HG03280 (cell line): ENCODE measurements around the gene IL13.

Source experiments
- ATAC-seq: cut with Tn5 transposase; IDR thresholded peaks from one replicate; pipeline ENCODE4 v1.9.1; 2021; ENCODE audit warnings: mild to moderate bottlenecking, moderate library complexity; ENCODE audit not compliant: unreplicated experiment

IL13 gene

DNA sequence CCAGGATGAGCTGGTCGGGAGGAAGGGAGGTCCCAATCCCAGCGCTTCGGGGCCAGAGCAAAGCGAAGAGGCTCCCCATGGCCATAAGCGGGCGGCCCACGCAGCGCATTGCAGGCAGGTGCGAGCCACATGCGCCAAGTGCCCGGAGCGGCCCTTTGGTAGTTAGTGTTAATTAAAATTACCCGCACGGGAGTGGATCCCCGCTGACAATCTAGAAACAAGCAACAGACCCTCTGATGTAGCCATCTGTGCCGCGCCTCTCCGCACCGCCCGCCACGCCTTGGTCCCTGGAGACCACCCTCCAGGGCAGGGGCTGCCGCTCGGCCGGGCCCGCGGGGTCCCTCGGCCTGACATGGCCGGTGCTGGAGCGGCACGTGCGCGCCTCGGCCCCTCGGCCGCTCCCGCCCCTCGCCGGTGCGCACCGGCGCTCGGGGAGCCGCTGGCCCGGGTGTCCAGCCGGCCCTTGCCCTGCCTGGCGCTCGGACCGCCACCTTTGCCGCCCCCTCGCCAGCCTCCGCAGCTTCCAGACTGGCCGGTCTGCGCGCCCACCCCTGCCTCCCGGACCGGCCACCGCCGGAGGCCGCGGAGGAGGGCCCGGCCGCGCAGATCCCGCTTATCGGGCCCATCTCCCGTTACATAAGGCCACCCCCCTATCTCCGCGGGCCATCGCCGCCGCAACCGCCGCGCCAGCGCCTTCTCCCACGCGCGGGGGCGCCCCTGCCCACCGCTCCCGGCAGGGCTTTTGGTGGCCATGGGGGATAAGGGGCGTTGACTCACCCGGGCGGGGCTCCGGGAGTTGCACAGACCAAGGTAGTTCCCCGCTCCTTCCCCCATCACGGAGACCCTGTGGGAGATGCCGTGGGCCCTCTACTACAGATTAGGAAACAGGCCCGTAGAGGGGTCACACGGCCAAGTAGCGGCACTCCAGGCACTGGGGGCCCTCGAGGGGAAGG lies 1.9 kb upstream of the IL13 start:
- ATAC-seq: no peak

DNA sequence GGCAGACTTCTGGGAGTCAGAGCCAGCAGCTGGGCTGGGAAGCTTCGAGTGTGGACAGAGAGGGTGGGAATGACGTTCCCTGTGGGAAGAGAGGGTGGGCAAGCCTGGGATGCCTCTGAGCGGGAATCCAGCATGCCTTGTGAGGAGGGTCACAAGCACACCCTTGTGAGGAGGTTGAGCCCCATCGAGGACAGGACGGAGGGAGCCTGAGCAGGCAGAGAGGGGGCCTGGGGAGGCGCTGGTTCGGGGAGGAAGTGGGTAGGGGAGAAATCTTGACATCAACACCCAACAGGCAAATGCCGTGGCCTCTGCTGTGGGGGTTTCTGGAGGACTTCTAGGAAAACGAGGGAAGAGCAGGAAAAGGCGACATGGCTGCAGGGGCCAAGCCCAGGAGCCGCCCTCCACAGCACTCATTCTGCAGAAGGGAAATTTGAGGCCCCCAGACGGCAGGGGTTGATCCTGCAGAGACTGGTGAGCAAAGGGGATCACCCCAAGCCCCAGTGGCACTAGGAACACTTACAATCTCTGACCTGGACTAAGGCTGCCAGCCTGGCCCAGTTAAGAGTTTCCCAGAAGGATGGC lies 1.1 kb upstream of the IL13 start:
- no peak for ATAC-seq

DNA sequence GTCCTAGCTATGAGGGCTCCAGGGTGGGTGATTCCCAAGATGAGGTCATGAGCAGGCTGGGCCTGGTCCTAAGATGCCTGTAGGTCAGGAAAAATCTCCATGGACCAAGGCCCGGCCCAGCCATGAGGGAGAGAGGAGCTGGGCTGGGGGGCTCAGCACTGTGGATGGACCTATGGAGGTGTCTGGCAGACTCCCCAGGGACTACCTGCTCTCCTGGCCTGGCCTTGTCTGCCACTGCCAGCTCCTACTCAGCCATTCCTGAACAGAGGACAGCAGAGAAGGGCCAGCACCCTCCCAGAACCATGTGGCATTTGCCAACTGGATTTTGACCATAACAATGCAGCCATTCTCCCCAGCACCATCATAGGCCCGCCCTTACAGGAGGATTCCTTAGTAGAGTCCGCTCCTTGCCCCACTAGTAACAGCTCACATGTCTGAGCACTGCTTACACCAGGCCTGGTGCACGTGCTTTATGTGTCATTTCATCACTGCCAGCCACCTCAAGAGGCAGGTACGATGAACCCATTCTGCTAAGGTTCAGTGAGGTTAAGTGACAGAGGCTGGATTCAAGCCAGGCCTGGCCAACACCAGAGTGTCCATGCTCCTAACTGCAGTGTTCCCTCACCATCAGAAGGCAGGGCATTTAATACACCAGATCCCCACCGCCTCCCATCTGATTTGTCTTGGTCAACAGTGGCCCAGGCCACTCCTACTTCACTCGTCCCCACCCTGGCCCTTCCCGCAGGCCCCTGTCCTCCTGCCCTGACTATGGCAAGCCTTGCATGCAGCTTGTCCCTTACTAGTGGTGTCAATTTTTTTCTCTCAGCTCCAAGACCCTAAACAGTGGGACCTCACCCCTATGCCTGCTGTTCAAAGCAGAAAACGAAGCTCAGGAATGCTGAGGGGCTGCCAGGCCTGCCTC lies 669 bp downstream of the IL13 start:
- ATAC-seq: no peak

DNA sequence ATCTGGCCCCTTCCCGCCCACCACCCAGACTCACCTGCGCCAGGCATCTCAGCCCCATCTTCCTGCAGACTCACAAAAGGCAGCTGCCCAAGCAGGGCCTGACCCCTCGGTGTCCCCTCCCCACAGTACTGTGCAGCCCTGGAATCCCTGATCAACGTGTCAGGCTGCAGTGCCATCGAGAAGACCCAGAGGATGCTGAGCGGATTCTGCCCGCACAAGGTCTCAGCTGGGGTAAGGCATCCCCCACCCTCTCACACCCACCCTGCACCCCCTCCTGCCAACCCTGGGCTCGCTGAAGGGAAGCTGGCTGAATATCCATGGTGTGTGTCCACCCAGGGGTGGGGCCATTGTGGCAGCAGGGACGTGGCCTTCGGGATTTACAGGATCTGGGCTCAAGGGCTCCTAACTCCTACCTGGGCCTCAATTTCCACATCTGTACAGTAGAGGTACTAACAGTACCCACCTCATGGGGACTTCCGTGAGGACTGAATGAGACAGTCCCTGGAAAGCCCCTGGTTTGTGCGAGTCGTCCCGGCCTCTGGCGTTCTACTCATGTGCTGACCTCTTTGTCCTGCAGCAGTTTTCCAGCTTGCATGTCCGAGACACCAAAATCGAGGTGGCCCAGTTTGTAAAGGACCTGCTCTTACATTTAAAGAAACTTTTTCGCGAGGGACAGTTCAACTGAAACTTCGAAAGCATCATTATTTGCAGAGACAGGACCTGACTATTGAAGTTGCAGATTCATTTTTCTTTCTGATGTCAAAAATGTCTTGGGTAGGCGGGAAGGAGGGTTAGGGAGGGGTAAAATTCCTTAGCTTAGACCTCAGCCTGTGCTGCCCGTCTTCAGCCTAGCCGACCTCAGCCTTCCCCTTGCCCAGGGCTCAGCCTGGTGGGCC lies 1.9 kb downstream of the IL13 start:
- ATAC-seq: no peak

DNA sequence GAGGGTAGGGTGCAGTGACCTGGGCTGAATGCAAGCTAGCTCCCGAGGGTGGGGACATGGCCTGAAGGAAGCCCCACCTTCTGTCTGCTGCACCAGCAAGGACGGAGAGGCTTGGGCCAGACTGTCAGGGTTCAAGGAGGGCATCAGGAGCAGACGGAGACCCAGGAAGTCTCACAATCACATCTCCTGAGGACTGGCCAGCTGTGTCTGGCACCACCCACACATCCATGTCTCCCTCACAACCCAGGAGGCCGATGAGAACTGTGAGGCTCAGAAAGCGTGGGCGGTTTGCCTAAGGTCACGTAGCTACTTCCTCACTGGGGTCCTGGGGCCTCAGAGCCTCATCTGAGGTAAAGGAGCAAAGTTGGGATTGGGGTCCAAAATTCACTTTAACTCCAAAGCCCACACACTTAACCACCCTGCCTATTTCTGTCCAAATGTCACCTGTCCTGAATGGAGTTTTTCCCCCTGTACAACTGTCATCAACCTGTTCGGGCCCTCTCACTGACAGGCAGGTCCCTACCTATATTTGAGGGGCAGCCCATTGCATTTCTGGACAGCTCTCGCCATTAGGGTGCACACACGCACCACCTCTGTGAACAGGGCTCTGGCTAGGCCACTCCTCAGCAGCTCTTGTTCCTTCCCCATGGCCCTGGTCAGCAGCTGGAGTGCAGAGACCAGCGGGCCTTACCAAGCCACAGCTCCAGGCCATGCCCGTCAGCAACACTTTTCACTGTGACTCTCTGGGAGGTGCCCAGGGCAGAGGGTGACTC lies 3.4 kb downstream of the IL13 start:
- no peak for ATAC-seq

DNA sequence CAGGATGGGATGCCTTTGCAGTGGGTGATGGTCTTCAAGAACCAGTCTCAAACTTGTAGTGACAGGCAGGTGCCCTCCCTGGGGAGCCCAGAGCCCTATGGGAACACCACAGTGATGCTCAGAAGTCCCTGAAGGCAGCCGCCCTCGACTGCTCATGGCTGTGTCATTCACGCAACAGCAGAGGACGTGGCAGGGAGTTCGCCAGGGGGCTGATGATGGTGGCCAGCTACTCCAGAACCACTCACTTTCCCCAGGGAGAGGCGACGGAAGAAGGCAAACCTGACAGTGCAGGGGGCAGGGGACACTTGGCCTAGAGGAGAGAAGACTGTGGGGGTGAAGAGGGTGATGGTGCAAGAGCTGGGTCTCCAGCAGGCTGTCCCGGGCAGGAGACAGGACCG lies 4.0 kb downstream of the IL13 start:
- ATAC-seq: no peak

DNA sequence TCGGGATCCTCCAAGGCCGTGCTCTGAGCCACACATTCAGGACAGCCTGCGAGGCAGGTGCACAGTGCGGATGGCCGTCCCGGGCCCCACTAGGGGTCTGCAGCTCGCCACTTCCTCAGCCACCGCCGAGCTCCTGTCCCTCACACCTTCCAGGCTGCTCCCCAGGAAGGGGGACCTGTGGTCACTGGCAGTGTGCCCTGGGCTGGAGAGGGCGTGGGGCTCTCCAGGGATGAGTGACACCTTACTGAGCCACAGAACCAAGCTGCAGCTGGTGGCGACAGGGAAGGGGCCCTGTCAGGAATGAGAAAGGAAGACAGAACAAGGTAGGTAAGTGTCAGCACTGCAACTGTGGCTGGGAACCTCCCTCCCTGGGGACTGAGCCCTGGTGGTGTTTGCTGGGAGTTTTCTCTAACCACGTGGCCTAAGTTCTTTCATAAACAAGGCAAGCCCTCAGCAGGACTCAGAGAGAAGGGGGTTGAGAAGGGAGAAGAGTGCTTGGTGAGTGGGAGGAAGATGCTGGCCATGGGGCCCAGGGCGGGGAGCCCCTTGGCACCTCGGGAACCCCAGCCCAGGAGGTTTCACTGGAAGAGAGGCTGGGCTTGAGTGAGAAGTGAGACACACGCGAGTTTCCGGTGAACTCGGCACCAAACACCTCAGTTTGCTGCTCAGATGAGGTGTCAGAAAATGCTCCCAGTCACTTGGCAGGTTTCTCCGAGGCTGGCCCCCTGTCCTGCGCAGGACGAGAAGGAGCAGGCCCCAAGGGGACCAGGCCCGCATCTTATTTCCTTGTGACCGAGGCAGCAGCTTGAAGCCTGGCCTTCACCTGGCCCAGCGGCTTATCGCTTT lies 5.2 kb downstream of the IL13 start:
- ATAC-seq: peak; percentile 46

DNA sequence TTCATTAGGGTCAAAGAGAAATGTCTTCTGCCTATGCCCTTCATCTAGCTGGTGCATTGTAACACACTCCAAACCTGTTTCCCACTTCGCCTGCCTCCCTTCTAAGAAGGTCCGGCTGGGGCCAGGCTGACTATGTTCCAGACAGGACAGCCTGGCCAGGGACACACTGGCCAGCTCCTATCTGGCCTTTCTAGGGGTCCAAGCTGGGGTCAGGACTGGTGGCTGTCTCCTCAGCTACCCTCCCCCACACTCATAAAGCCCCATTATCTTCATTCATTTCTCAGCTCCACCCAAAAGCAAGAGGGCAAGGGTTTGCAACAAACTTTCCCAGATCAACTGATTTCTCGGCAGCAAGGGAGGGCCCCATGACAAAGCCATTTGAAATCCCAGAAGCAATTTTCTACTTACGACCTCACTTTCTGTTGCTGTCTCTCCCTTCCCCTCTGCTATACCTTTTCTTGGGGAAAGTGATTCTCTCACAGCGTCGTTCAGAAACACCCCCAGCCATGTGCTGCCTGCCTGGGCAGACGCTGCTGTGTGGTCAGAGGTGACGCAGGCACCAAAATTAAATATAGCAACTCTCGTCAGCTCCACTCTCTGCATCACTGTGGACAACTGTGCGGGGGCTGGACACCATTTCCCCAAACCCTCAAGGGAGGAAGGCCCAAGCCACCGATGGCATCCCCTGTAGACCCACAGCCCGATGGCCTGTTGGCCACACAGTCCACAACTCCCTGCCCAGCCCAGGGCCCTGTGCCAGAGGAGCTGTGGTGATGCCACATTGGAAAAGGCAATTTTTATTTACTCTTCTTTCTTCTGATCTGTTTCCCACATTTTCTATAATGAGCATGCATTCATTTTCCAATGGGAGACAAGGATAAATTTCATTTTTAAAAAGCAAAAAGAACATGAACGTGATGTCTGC lies 6.1 kb downstream of the IL13 start:
- ATAC-seq: peak; percentile 59

DNA sequence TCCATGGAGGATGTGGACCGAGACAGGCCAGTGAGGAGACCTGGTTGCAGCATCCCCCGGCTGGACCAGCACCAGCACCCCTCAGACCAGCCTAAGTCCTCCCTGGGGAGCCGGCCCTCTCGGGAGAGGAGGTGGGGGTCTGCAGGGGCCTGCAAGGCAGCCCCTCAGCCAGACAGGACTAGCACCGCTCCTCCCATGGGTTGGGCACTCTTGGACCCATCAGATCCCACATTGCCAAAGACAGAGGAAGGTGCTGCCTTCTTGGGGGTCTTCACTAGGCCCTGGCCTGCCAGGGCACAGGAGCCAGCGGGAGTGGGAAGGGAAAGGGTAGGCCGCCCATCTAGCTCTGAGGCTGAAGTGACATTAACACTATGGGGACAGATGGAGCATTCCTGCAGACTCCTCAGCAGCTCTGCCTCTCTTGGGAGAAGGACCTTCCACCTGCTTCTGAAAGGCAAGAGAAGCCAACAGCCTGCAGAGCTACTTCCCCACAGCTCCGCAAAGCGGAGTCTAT lies 6.8 kb downstream of the IL13 start:
- no peak for ATAC-seq

DNA sequence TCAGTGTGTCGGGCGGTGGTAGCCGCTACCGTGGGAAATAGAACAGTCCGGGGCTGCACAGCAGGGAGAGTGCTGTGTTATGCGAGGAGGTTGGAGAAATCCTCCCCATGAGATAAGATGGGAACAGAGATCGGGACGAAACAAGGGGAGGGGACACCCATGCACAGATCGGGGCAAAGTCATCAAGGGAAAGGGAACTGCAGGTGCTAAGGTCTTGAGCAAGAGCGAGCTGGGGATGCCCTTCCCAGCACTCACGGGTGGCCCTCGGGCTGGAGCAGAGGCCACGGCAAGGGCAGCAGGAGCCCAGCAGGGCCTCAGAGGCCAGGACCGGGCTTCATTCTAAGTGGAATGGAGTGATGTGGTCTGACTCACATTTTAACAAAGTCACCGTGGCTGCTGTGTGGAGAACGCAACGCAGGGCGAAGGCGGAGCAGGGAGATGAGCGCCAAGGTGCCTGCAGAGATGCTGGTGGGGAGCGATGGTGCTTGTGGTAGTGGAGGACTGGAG lies 7.7 kb downstream of the IL13 start:
- ATAC-seq: no peak

DNA sequence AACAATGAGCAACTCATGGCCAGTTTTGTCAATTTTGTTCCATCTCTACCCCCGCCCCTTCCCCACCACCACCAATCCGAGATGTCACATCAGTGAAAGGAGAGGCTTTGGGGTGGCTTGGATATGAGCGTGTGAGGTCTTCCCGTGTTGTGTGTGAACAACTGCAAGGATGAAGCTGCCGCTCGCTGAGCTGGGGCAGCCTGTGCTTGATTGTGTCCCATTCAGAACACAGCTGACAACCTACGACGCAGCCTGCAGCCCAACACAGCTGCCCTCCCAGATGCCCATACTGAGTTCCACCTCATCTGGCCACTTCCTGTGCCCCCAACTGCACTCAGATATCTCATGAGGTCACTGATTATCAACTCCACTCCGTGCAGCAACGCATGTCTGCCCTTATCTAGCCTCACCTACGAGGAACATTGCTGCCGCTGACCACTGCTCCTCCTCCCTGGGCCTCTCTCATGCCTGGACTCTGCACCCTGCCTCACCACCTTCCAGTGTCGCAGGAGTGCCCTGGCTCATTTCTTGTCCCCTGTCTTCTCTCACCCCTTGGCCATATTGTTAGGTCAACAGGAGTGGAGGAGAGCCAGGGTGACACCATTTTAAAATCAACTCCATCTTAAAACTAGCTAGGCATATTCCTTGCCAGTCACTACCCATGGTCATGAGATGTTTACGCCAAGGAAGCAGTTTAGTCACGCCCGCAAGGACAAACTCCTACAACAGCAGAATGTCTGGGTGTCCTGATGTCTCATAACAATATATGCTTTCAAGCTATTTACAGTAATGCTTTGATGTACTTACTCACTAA lies 8.5 kb downstream of the IL13 start:
- no peak for ATAC-seq

DNA sequence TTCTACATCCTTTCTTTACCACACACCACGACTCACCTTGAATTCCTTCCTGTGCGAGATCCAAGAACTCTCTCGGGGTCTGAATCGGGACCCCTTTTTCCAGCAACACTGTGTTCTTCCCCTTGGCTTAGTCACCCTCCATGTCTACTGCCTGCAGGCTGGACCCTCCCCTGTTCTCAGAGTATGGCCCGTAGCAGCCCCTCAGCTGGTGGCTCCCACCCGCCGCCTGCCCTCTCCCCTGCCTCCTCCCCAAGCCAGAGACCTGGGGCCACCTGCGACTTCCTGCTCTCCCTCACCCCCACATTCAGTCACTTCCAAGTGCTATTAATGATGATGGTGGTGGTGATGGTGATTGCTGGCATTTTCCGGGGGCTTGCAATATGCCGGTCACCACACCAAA lies 9.3 kb downstream of the IL13 start:
- ATAC-seq: no peak

DNA sequence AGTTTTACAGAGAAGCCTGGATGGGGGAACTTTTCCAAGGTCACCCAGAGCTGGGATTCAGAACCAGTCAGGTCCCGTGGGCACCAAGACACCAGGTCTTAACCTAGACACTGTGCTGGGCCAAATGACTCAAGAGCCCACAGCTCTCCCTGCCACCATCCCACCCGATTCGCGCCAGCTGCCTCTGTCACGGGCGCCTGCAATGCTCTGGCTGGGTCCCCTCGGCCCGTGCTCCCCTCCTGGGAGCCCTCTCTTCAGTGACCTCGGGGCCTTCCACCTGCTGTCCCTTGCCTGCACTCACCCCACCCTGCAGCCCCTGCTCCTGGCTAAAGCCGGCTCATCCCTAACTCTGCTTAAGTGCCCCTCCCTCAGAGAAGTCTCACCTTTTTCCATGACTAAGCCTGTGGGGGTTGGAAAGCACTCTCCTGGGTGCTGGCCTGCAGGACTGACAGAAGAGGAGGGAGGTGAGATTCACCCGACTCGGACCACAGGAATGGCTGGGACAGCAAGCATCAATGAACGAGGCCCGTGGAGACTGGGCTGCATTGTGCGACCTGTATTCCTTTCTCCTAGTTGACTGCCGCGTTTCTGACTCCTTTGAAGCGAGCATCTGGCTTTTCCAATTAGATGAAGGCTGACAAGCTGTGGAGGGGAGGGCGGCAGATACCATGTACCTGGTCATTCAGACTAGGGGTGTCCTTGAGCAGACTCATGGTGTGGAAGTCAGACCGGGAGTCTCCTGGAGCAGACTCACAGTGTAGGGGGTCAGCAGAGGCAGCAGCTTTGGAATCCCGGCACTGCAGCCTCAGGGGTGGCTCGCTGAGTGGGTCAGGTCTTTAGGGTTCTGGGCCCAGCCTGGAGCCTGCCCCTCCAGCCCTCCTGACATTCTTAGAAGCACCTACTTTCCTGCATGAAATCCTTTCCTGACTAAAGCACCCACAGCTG lies 10.1 kb downstream of the IL13 start:
- no peak for ATAC-seq

DNA sequence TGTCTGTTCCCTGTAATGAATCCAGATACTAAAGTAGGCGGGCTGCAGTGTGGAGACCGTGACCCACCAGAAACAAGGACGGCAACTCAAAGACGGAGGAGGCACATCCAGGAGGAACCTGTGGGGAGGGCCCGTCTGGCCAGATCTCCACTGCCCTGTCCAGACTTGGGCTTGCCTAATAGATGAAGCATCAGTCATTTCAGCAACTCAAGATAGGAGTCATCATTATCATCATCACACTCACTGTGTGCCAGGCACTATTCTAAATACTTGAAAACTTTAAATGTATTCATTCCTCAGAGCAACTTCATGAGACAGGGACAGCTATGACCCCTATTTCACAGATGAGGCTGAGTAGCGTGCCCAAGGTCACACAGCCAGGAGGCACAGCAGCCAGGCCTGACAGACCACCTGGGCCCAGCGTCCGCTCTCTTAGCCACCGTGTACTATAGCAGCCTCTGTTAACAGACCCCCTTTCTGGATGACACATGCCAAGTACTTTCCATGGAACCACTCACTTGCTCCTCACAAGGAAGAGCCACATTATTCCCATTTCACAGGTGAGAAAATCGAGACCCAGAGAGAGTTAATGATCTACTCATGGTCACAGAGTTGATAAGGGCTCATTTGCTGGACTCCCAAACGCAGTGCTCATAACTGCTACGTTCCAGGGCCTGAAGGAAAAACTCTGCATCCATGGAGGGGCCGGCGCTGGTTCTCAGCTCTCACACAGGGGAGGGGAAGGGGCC lies 10.9 kb downstream of the IL13 start:
- no peak for ATAC-seq

DNA sequence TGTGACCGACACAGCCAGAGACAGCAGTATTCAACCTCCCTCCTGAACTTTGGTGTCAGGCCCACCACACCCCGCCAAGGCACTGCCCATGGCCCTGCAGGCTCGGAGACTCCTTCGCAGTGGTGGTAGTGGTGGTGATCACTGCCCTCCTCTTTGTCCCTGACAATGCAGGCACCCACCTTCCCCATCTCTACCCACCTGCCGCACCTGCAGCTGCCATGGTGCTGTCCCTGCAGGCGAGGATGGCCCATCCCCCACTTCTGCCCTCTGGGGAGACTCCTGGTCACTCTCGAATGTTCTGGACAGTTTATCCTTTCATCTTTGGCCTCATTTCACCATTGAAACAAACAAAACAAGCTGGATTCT lies 11.5 kb downstream of the IL13 start:
- ATAC-seq: no peak
